B cell (primary cell): ENCODE measurements around the gene ACOX3. TPM values are rescaled to one million over a fixed set of nuclear protein-coding genes. Genes with fewer than 3 reads are reported as not detected.

Source experiments
- ATAC-seq: fragments of 200-7000 bp; cut with Tn5 transposase; one replicate; pipeline ENCODE4 v1.10.0; 2021; ENCODE audit warnings: low read depth, mild to moderate bottlenecking, moderate number of reproducible peaks, moderate library complexity
- CTCF ChIA-PET: fragments of 350-600 bp; sonication (Branson Sonifier 250); formaldehyde crosslinking; loops from one replicate; lab custom pipeline; 2021; ENCODE audit warnings: antibody characterized with exemption, inconsistent platforms; lab: Charles Lee
- POLR2A ChIA-PET: fragments of 350-600 bp; sonication (Branson Sonifier 250); formaldehyde crosslinking; loops from one replicate; lab custom pipeline; 2021; ENCODE audit warnings: antibody characterized with exemption; lab: Charles Lee
- DNase-seq: peaks from one replicate; pipeline ENCODE4 v3.0.0; 2013
- H2AFZ ChIP-seq: 2 replicates; pipeline ENCODE4 v1.6.1; 2012; ENCODE audit warnings: mild to moderate bottlenecking, low read depth, low read length; ENCODE audit not compliant: insufficient read depth, poor library complexity, severe bottlenecking
- H3K27ac ChIP-seq, 2 donors: 1 replicate in 1 of 2; 2 replicates in 1 of 2; pipeline ENCODE4 v1.5.1; 2012 to 2013; ENCODE audit warnings: low read length in 2 of 2, mild to moderate bottlenecking in 2 of 2, moderate library complexity in 1 of 2
- H3K27me3 ChIP-seq, 4 experiments: fragments of 200-600 bp in 1 of 4; sonication (generic) in 1 of 4; replicated peaks in 1 of 4; 1 replicate in 2 of 4; 2 replicates in 2 of 4; pipeline versions ENCODE4 v1.6.1 to v1.7.0; 2013 to 2016; ENCODE audit warnings: low read length in 3 of 4, mild to moderate bottlenecking in 2 of 4, mixed read lengths in 1 of 4, moderate library complexity in 1 of 4; ENCODE audit not compliant: insufficient read depth in 4 of 4, control insufficient read depth in 3 of 4; ENCODE audit errors: control extremely low read depth in 1 of 4
- H3K36me3 ChIP-seq, 2 experiments: replicated peaks in 1 of 2; 1 replicate in 1 of 2; 2 replicates in 1 of 2; pipeline versions ENCODE4 v1.6.1 to v1.7.1; 2013; ENCODE audit warnings: low read length in 1 of 2; ENCODE audit not compliant: insufficient read depth in 2 of 2, control insufficient read depth in 1 of 2; ENCODE audit errors: control extremely low read depth in 1 of 2, extremely low read depth in 1 of 2
- H3K4me1 ChIP-seq, 2 donors: fragments of 200-600 bp in 1 of 2; sonication (generic) in 1 of 2; 1 replicate in 1 of 2; 2 replicates in 1 of 2; pipeline versions ENCODE4 v1.5.1 to v1.6.1; 2013 to 2017; ENCODE audit warnings: low read length in 2 of 2; ENCODE audit not compliant: control insufficient read depth in 2 of 2, insufficient read depth in 2 of 2
- H3K4me2 ChIP-seq: replicated peaks from 2 replicates; pipeline ENCODE3; 2012; ENCODE audit warnings: mild to moderate bottlenecking, low read depth, low read length; ENCODE audit not compliant: poor library complexity, severe bottlenecking
- H3K4me3 ChIP-seq, 5 experiments: fragments of 200-600 bp in 1 of 5; sonication (generic) in 1 of 5; 1 replicate in 3 of 5; 2 replicates in 2 of 5; pipeline versions ENCODE4 v1.5.1 to v1.7.0; 2011 to 2016; ENCODE audit warnings: low read length in 4 of 5, mild to moderate bottlenecking in 4 of 5, low read depth in 2 of 5, control low read depth in 1 of 5, moderate library complexity in 1 of 5; ENCODE audit not compliant: insufficient read depth in 1 of 5; ENCODE audit errors: control extremely low read depth in 1 of 5, extremely low read depth in 1 of 5
- H3K79me2 ChIP-seq: fragments of 200-600 bp; sonication (generic); one replicate; pipeline ENCODE4 v1.6.0; 2016; ENCODE audit warnings: low read length; ENCODE audit not compliant: control insufficient read depth, insufficient read depth
- H3K9ac ChIP-seq: fragments of 200-600 bp; sonication (generic); 2 replicates; pipeline ENCODE4 v1.6.1; 2017; ENCODE audit warnings: mild to moderate bottlenecking, low read length, moderate library complexity
- H3K9me3 ChIP-seq, 3 donors: one replicate each; pipeline versions ENCODE4 v1.6.1 to v1.7.1; 2013; ENCODE audit warnings: low read length in 2 of 3; ENCODE audit not compliant: control insufficient read depth in 2 of 3, insufficient read depth in 1 of 3; ENCODE audit errors: control extremely low read depth in 1 of 3
- H4K20me1 ChIP-seq: 2 replicates; pipeline ENCODE4 v1.6.0; 2012; ENCODE audit warnings: mild to moderate bottlenecking, low read length; ENCODE audit not compliant: insufficient read depth, control insufficient read depth, poor library complexity, severe bottlenecking
- H3K27ac Mint-ChIP-seq: one replicate; pipeline ENCODE4 v1.8.0; 2021; ENCODE audit warnings: mixed read lengths
- H3K27me3 Mint-ChIP-seq: one replicate; pipeline ENCODE4 v1.8.0; 2021; ENCODE audit warnings: mixed read lengths
- H3K4me1 Mint-ChIP-seq: one replicate; pipeline ENCODE4 v1.8.0; 2021; ENCODE audit warnings: mixed read lengths
- H3K4me3 Mint-ChIP-seq: one replicate; pipeline ENCODE4 v1.8.0; 2021; ENCODE audit warnings: mixed read lengths
- H3K9me3 Mint-ChIP-seq: one replicate; pipeline ENCODE4 v1.8.0; 2022; ENCODE audit warnings: mixed read lengths; ENCODE audit not compliant: insufficient read depth
- EZH2 ChIP-seq: IDR thresholded peaks from 2 replicates; pipeline ENCODE4 v1.6.1; 2012; ENCODE audit warnings: borderline replicate concordance, low read depth, mild to moderate bottlenecking, moderate library complexity, low read length; ENCODE audit not compliant: insufficient read depth, poor library complexity, severe bottlenecking
- WGBS: methylation state at CpG from one replicate; pipeline ENCODE4 v1.1.5; 2013; ENCODE audit warnings: missing lambda C conversion rate; ENCODE audit not compliant: insufficient coverage; 5-methylcytosine and 5-hydroxymethylcytosine counted together
- intact Hi-C: fragments of 100-400 bp; cut with micrococcal nuclease; formaldehyde crosslinking; loops from one replicate; pipeline ENCODE4 v1.10.0; 2022
- polyA plus RNA-seq: library from polyadenylated mRNA; depleted of rRNA; stranded (reverse); fragments of >200 nt; gene quantifications from 2 replicates; pipeline ENCODE4 v1.2.3, GENCODE V29; 2012
- total RNA-seq, 2 donors: library from RNA; stranded (reverse); fragments of 120-200 nt in 1 of 2; gene quantifications; 1 replicate in 1 of 2; 2 replicates in 1 of 2; pipeline versions ENCODE4 v1.2.3 to v1.2.4, GENCODE V29; 2013 to 2022
- TF ChIP-seq, protein P1 (sequence below): fragments of 200-600 bp; IDR thresholded peaks from one replicate; pipeline ENCODE4 v1.8.0; 2022; ENCODE audit warnings: antibody characterized with exemption, mild to moderate bottlenecking

Gene ACOX3
- total and polyA plus RNA-seq, 2 donors (not counting 1 experiment from before 2014, with no cell fraction given): 4.6 to 23.1 TPM

DNA sequence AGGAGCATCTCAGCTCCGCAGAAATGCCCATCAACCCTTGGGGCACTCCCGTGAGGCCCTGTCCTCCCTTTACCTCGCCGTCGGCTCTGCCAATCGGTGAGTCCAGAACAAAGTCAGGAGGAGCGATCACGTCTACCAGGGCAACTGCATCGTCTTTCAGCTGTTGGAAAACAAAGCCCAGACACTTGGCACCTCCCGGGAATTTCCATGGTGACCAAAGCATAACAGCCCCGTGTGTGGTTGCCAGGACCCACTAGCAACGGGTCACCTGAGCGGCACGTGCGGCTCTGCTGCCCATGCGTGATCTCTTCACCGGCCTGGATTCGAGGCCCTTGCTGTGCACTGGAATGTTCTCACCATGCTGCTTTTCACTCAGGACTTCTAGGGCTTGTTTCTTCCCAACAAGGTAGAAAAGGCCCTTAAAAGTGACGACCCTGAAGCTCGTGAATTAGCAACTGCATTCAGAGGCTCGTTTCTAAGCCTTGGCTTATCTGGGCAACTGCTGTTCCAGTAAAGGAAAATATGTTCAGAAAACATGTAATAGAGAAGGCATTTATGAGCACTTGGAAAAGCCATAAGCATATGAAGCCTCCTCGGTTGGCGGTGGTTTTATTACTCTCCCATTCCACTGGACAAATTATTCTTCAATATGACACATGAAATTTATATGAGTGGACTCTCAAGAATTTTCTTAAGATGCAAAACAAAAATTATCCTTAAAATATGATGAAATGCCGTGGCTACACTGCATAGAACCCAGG lies 69.5 kb downstream of the ACOX3 start:
- H3K9me3 ChIP-seq: no peaks in the 10 kb centered on the region

More for the DNA sequence above, 69.5 kb downstream of the ACOX3 start:
- no peaks in the 10 kb centered on the region for H3K4me1 Mint-ChIP-seq
- no peak for DNase-seq
- Histone ChIP-seq H3K4me3 (no peak overlapping the region), H3K79me2 (no peaks in the 10 kb centered on the region), H3K36me3 (peaks cover 0 to 3% of the 10 kb centered on the region in 2 experiments), H3K9ac (no peak overlapping the region), H4K20me1 (no peaks in the 10 kb centered on the region), H3K4me1 (no peaks in the 10 kb centered on the region), H3K27ac (no peak overlapping the region), H3K4me2 (no peak overlapping the region), H3K27me3 (no peaks in the 10 kb centered on the region), H2AFZ (no peak overlapping the region)
- intact Hi-C loops: no loop called here
- ChIA-PET CTCF (no interaction called here), POLR2A (no interaction called here)
- H3K9me3 Mint-ChIP-seq: no peaks in the 10 kb centered on the region
- no peaks in the 10 kb centered on the region for H3K27me3 Mint-ChIP-seq
- WGBS: 92% methylated on average over 20 of the region's 24 CpGs
- TF ChIP-seq EZH2: no peak
- TF ChIP-seq, protein P1, sequence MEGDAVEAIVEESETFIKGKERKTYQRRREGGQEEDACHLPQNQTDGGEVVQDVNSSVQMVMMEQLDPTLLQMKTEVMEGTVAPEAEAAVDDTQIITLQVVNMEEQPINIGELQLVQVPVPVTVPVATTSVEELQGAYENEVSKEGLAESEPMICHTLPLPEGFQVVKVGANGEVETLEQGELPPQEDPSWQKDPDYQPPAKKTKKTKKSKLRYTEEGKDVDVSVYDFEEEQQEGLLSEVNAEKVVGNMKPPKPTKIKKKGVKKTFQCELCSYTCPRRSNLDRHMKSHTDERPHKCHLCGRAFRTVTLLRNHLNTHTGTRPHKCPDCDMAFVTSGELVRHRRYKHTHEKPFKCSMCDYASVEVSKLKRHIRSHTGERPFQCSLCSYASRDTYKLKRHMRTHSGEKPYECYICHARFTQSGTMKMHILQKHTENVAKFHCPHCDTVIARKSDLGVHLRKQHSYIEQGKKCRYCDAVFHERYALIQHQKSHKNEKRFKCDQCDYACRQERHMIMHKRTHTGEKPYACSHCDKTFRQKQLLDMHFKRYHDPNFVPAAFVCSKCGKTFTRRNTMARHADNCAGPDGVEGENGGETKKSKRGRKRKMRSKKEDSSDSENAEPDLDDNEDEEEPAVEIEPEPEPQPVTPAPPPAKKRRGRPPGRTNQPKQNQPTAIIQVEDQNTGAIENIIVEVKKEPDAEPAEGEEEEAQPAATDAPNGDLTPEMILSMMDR: no peak
- no peak overlapping the region for H3K27ac Mint-ChIP-seq
- ATAC-seq: no peak
- no peak overlapping the region for H3K4me3 Mint-ChIP-seq
